GM10847 (cell line): Measurements from ENCODE around the gene CHTOP.

Experiments used
- POLR2A ChIP-seq: IDR thresholded peaks from 2 replicates; pipeline ENCODE4 v1.6.1; 2011; ENCODE audit not compliant: insufficient read length; ENCODE audit errors: extremely low read depth

CHTOP gene

DNA sequence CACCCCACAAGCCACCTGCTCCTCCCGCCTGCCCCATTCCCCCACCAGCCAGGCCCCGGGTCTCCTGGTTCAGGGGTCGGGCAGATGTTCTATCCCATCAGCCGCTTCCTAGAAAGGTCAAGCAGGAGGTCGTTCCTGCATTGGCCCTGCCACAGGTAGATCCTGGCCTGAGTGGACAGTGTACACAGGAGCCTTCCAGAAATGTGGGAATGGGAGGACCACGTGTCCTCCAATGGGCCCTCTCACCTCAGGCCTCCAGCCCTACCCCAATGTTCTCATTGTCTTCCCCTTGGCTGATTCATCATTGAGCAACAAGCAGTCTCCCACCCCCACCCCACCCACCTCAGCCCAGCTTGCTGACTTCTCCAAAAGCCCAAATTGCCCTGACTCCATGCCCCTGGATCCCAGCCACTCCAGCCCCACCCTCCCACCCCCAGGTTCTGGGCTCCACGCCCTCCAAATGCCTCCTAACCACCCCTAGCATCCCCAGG, 23.0 kb upstream of the CHTOP start:
- no peak for TF ChIP-seq POLR2A

DNA sequence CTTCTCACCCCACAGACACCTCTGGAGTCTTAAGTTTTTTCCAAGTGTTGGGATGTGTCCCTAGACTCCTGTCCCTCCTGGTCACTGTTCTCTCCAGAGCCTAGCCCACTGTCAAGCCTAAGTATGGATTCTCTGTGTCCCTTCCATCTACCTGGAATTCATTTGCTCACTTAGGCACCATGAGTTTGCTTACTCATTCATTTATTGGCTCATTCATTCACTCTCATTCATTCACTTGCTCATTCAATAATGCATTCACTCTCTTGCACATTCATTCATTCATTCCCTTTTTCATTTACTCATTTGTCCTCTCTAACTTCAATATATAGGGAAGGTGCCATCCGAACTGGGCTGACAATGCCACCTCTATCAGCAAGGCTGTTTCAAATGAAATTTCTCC, 22.5 kb upstream of the CHTOP start:
- no peak for TF ChIP-seq POLR2A

DNA sequence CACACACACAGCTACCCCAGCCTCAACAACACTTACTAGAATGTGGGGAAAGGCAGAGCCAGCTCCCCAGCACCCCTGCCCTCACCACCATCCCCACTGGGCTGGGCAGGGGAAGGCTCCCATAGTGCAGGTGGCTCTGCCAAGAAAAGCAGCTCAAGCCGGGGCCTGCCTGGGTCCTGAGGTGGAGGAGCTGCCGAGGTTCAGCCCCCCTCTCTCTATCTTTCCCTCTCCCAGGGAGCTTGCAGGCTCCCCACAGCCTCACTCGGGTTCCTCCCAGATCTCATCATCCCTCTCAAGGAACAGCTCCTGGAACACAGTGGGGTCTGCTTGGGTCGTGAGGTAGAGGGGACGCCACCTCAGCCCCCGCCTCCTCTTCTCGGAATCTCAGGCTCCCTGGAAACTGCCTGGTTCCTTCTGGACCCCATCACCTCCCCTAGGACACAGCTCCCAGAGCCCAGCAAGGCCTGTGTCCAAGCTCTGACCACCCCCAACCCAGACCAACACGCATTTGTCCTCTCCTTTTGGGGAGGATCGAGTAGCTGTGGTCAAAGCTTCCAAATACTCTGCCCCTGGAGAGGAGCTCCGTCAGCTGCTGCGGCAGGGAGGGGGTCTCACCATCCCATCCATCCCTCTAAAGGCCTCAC, 21.6 kb upstream of the CHTOP start:
- TF ChIP-seq POLR2A: no peak

DNA sequence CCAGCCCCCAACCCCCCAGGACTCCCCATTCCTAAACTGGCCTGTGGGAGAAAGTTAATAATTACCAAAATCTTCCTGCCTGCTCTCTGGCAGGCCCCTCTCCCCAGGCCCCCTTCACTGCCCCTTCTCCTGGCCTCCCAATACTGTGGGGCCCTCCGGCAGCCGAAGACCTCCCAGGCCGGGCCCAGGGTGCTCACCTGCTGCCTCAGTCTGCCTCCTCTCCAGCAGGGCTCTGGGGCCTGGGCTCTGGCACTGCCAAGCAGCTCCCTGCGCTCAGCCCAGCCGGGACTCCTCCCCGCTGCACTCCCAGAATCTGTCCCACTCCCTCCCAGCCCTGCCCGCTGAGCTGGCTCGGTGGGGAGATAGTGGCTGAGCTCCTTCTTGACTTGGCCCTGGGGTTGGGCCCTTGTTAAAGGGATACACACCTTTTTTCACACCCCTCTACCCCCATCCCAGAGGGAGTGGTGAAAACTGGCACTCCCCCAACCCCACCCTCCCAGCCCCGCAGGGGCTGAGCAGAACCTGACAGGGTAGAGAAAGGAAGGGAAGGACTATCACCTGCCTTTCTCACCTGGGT, 21.0 kb upstream of the CHTOP start, which contains the start of gene S100A16:
TSS of gene S100A16 (minus strand) at position 383 of the 577 bp plus-strand sequence. CDS start 4,986 bp downstream, outside the sequence.
- TF ChIP-seq POLR2A: no peak

DNA sequence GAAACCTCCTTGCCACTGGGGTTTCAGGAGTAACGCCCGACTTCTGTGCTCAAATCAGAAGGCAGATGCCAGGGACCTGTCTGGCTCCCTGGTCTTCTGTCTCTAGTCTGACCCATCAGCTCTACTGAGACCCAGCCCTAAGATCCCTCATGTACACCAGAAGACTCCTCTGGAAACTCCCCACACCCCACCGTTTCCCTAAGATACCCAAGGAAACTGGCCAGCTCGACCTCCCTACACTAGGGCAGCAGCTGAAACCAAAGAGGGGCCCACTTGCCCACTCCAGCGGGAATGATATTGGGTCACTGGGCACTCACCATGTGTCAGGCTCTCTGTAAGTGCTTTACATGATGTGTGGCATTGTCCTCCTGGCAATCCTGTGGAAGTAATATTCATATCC, 20.5 kb upstream of the CHTOP start:
- TF ChIP-seq POLR2A: no peak

DNA sequence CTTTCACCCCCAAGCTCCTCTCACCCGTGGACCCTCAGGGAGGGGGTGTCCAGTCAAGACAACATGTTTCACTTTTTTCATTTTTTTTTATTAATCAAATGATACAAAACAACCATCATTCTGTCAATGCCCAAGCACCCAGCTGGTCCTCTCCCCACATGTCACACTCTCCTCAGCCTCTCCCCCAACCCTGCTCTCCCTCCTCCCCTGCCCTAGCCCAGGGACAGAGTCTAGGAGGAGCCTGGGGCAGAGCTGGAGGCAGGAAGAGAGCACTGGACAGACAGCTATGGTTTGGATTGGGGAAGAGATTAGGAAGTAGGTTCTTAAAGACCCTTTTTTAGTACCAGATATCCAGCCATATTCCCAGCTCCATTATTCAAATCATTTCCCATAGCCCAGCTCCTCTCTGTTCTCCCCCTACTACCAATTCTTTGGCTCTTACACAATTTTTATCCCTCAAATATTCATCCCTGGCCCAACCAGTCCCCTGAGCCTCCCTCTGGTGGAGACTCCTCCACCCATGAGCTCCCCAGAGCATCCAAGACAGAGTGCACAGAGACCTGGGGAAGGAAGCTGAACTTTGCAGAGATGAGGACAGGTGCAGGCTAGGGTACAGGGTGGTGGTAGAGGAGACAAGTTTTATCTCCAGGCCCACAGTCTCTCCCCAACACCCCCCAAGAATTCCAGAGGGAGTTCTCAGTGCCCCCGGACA, 19.5 kb upstream of the CHTOP start:
- no peak for TF ChIP-seq POLR2A

DNA sequence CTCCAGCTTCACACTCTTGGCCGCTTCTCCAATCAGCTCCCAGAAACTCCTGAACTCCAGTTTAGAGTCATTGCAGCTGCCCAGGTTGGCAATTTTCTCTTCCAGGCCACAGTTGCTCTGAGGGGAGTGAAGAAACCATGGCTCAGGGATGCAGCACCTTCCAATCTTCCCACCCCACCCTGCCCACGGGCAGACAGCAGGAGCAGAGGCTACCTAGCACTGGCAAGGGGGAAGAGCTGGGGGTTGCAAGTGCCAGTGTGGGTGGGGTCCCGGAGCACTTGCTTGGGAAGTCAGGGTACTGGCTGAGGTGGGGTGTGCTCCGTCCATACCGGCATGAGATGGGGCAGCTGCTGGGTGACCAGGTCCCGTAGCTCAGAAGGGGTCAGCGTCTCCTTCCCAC, 19.0 kb upstream of the CHTOP start:
- no peak for TF ChIP-seq POLR2A

DNA sequence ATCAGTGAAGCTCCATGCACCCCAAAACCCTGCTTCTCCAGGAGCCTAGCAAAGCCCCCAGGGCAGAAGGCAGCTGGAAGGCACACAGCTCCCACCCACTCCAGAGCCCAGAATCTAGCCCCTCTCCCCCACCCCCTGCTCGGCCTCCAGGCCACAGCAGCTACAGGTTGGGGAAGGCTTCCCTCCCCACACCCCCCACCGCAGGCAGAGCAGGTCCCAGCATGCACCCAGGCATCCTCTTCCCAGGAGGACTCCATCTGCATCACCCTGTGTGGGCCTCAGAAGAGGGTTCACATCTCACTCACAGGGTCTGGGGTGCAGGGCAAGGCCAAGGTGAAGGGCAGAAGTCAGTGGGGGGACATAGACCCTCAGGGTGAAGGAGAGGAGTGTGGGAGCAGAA, 18.5 kb upstream of the CHTOP start:
- no peak for TF ChIP-seq POLR2A

DNA sequence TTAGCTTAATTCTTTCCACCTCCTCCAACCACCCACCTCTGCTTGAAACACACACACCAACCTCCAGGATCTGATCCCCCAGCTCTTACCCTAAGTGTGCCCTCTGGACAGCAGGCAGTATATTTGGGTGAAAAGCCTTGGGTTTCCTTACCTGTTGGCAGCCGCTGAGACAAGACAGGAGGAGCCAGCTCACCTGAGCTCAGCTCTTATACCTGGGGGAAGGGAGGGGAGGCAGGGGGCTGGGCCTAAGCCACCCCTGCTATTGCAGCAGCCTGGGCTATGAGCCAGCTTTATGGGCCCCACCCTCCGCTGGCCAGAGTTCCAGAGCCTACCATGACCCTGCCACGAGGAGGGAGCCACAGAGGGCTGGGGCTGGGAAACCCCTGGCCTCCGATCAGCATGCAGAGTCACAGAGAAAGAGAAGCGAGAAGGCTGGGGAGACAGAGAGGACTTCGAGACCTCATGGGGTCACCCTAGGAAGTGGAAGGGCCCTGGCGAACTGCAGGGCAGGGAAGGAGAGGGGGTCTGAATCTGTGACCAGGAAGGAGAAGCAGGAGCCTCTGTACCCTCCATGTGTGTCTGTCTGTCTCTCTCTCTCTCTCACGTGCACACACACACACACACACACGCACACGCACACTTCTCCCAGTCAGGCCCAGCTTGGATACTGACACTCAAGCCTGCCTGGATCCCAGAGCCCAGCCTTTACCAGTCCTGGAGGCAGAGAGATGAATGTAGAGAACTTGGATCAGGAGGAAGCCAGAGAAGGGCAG, 17.5 kb upstream of the CHTOP start, which contains the start of gene S100A14:
TSS of gene S100A14 (minus strand) at position 182 of the 773 bp plus-strand sequence. CDS start 467 bp downstream, outside the sequence.
- TF ChIP-seq POLR2A: no peak

DNA sequence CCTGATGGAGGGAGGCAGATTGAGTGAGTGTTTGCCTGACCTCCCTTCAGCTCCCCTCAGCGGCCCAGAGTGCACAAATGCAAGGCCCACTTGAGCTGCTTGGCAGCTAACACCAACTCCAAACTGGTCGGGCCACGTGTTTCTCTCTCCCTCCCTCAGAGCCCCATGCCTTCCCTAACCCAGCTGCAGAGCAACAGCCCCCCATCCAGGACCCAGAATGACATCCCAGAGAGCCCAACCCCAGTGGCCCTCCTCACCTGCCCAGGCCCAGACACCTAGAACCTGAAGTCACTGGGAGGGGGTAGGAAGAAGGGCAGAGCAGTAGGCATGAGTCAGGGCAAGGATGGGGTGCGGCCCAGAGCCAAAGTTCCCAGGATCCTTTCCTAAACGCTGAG, 17.0 kb upstream of the CHTOP start:
- TF ChIP-seq POLR2A: no peak

DNA sequence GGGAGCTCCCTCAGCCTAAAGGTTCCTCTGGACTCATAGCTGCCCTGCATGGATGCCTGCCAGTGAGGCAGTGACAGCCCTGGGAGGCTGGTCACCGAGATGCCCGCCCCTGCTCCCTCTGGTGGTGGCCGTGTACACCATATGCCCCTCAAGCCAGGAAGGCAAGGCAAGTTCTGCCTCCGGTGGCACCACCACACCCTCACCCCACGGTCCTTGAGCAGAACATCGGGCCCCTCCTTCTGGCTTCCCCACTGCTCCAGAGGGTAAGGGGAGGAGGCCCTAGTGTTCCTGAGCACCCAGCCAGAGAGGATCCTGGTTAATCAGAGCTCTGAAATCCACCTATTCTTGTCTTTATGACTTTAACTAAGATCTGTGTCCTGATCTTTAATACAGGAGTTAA, 16.2 kb upstream of the CHTOP start:
- no peak for TF ChIP-seq POLR2A

DNA sequence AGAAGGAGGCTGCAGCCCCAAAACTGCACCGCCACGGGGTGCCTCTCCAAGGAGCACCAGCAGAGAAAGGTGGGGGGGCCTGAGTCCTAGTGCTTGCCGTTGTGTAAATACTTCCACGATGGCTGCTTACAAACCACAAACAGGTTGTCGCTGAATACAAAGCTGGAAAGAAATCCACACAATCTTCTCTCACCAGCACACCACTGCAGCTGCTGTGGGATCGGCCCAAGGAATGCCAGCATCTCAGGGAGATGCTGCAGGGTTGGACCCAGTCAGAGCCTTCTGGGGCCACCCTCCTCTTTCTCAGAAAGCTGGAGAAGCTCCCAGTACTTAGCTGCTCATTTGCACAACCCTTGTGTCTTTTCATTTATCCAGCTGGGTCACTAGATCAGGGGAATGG, 14.7 kb upstream of the CHTOP start:
- no peak for TF ChIP-seq POLR2A

DNA sequence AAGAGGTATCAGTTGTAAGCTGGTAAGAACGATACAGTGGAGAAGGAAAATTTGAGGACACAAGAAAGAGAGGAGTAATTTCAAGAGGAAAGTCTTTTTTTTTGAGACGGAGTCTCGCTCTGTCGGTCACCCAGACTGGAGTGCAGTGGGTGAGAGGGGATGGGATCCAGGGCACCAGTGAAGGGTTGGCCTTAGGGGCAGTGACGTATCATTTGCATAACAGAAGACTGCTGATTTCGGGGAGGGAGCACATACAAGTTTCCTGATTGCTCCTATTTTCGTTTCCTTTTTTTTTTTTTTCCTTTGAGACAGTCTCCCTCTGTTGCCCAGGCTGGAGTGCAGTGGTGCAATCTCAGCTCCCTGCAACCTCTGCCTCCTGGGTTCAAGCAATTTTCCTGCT, 10.8 kb upstream of the CHTOP start:
- no peak for TF ChIP-seq POLR2A

DNA sequence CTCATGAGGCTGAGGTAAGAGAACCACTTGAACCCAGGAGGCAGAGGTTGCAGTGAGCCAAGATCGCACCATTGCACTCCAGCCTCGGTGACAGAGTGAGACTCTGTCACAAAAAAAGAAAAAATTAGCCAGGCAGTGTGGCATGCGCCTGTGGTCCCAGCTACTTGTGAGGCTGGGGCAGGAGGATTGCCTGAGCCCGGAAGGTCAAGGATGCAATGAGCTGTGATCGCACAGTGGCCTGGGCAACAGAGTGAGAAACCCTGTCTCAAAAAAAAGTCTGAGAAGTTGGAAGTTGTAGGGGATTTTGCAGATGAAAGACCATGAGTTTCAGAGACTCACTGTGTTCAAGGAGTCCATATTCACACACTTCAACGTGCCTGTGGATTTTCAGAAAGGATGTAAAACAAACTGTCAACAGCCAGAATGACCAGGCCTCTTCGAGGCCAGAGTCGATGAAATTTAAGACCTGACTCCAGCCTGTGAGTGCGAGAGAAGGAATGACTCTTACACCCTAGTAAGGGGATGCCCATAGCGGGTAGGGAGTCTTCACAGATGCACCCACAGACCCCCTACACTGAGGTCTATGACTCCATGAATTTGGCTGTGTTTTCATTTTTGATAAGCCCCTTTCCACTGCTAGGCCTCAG, 8.8 kb upstream of the CHTOP start:
- no peak for TF ChIP-seq POLR2A

DNA sequence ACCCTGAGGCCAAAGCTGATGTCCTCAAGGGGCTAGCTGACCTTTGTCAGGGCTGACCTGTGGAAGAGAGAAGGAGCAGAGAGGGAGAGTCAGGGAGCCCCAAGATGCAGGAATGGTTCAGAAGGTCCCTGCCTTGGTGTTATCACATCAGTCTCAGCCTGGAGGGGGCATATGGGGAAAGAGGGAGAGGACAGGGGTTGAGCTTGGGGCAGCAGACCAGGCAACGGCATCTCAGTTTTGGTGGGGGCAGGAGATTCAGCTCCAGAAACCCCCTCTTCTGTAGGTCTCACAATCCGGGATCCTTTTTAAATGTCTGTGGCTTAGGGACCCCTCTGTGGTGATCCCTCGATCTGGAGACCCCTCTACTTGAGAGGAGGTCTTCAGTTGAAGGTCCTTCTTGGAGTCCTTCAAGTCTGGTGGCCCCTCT, 7.4 kb upstream of the CHTOP start:
- TF ChIP-seq POLR2A: no peak
